Keratinocyte (primary cell): Measurements from ENCODE around the gene TWF2.

Source experiments
- EZH2 ChIP-seq: IDR thresholded peaks from one replicate; pipeline ENCODE4 v1.6.1; 2012; ENCODE audit warnings: inconsistent platforms, mild to moderate bottlenecking, low read length, moderate library complexity
- TF ChIP-seq, protein P1 (sequence below), 3 experiments: IDR thresholded peaks in 1 of 3; conservative IDR thresholded peaks in 1 of 3; optimal IDR thresholded peaks in 1 of 3; 2 replicates in 2 of 3; 3 replicates in 1 of 3; pipeline versions ENCODE3 to v1.5.1; 2011; ENCODE audit warnings: low read length in 3 of 3, mild to moderate bottlenecking in 3 of 3, moderate library complexity in 2 of 3, control low read depth in 1 of 3, inconsistent platforms in 1 of 3; ENCODE audit not compliant: insufficient read depth in 2 of 3; ENCODE audit errors: extremely low read depth in 1 of 3

DNA sequence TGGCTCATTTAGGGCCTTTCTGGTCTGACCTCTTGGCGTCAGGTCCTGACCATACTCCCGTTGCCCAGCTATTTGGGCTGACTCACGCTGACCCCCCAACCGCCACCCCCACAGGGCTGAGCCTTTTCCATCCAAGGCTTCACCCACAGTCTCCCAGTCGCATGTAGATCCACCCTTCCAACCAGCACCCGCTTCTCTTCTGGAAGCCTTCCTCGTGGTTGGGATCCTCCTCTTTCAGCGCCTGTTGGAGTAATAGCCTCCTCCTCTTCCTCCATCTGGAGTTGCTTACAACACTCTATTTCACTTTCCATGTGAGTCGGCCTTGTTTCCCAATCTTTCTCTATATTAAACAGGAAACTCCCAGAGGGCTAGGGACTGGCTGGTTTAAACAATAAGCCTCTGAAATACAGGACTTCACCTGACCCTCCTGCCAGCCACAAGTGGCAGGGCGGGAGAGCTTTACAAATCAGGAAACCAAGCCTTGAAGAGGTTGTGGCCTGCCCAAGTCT is 43.1 kb downstream of the TWF2 start:
- TF ChIP-seq, protein P1, sequence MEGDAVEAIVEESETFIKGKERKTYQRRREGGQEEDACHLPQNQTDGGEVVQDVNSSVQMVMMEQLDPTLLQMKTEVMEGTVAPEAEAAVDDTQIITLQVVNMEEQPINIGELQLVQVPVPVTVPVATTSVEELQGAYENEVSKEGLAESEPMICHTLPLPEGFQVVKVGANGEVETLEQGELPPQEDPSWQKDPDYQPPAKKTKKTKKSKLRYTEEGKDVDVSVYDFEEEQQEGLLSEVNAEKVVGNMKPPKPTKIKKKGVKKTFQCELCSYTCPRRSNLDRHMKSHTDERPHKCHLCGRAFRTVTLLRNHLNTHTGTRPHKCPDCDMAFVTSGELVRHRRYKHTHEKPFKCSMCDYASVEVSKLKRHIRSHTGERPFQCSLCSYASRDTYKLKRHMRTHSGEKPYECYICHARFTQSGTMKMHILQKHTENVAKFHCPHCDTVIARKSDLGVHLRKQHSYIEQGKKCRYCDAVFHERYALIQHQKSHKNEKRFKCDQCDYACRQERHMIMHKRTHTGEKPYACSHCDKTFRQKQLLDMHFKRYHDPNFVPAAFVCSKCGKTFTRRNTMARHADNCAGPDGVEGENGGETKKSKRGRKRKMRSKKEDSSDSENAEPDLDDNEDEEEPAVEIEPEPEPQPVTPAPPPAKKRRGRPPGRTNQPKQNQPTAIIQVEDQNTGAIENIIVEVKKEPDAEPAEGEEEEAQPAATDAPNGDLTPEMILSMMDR (optimal IDR thresholded peaks at IDR 0.05 in 1 of 3, IDR thresholded peaks at IDR 0.05 in 1 of 3, conservative IDR thresholded peaks at IDR 0.05 in 1 of 3; ENCODE audit: extremely low read depth in 1 of 3, insufficient read depth in 2 of 3, low read length in 3 of 3), result no peak
- no peak for TF ChIP-seq EZH2
